GM19438 (cell line): ENCODE results near the gene GRK4.
"Not testable (repeated sequence)": the region's sequence is repeated elsewhere in the genome, so short reads cannot be mapped to it uniquely, and the experiment has no call there.

Experiments used
- ATAC-seq: cut with Tn5 transposase; IDR thresholded peaks from one replicate; pipeline ENCODE4 v1.9.1; 2021; ENCODE audit warnings: low read depth; ENCODE audit not compliant: unreplicated experiment

Gene GRK4

DNA sequence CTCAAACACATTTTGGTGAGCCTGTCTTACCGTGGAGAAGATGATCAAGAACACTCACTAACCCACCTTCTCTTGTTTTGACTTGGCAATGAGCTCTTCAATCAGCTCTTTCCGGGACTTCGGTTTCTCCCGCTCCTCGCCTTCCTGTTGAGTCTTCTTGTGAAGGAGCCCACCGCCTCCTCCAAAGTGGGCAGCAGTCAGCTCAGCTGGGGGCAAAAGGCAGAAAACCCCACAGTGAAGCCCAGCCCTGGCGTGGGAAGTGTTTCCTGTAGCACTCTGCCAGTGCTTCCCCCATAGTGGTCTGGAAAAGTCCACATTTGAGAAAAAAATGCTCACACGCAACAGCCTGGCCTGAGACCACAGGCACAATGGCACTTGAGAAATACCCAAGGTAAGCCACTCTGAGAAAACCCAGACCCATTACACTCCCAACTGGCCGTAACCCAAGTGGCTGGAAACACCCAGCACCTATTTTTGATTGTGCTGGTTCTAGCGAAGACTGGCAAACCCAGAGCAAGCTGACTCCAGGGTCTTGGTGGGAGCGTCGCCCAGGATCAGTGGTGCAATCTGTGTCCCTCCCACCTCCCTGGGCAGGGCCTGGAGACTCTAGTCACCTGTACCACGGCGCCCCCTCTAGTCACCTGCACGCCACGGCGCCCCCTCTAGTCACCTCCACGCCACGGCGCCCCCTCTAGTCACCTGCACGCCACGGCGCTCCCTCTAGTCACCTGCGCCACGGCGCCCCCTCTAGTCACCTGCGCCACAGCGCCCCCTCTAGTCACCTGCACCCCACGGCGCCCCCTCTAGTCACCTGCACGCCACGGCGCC, 8.8 kb upstream of the GRK4 start:
- no peak for ATAC-seq

DNA sequence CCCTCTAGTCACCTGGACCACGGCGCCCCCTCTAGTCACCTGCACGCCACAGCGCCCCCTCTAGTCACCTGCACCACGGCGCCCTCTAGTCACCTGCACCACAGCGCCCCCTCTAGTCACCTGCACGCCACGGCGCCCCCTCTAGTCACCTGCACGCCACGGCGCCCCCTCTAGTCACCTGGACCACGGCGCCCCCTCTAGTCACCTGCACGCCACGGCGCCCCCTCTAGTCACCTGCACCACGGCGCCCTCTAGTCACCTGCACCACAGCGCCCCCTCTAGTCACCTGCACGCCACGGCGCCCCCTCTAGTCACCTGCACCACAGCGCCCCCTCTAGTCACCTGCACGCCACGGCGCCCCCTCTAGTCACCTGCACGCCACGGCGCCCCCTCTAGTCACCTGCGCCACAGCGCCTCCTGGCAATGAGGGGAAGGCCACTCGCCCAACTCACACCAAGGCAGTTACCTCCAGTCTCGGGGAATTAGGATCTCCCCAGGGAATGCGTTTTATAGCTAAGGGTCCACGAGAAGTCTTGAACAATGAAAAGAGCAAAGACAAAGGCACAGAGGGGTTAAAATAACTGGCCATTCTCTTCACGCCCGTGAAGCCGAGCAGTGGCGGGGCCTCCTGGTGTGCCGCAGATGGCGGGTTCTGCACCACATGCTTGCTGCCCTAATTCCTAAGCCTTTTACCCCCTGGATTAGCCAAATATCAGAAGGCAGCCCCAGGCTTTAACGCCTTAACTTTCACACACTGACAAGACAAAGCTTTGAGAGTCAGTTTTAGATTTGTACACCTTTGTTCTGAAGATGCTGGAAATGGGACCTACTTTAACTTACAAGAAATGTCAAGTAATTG, 8.0 kb upstream of the GRK4 start:
- ATAC-seq: not testable (repeated sequence)

DNA sequence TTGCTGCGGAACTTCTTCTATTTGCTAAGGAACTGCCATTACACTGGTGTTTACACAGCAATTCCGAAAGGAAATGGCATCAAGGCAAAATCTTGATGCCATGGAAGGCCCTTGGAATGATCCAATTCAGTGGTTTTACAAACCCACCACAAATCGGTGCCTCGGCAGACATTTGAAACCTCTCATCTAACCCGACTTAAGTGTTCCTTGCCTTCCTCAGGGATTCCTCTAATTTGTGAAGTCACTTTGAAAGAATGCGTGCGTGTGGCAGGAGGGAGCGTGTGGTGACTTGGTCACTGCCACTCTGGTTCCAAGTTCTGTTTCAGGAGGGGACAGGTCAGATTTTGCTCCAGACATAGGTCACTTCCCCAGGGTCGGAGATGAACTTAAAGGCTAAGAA, 4.9 kb upstream of the GRK4 start:
- ATAC-seq: no peak

GRCh38 chr4:2960450-2960849, 2.9 kb upstream of the GRK4 start:
- ATAC-seq: not testable (repeated sequence)

- no peak for ATAC-seq
Measured at GRCh38 chr4:2961421-2961810, 2.0 kb upstream of the GRK4 start.

DNA sequence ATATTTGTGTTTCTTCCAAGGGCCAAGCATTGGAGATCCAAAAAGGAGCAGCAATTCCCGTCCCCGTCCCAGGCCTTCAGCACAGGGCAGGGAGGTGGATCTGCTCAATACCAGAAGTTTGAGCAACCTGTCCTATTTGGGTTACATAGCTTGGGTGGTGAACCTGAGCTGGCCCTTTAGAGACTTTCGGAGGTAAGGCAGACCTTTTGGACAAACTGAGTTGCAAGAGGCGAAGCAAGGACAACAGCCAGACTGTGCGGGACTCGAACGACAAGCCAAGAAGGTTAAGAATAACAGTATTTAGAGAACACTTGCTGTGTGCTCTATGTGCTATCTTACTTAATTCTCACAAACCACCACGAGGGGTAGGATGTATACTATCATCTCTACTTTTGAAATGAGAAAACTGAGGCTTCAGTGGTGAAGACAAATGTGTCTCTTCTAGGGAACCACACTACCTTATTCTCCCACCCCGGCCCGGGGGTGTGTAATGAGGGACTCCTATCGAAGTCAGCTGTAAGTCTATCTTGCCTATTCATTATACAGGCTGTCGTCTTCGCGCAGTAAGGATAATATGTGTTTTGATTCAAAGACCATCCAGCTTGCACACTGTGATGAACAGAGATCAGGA, 1.4 kb upstream of the GRK4 start:
- ATAC-seq: no peak

DNA sequence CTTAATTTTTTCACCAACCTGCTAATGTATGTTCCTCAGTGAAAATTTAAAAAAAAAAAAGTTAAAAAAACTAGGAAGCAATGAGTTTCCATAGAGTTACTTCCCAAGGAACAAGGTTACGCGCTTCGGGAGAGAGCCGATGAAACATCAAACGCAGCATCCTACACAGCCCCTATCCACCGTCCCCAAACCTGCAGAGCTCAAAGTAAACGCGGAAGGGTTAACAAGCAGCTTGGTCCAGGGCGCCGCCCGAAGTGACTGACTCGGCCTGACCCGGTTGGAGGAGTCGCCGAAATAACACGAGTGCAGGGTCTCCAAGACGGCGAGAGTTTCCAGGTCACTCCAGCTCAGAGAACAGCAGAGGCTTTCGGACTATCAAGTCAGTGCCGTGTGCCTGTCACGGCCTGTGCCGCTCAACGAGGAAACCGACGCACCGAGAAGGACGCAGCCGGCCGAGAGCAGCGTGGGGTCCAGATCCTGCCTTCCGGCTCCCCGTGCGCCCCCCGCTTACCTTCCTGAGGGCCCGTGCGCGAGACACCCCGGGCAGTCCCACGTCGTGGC, 677 bp upstream of the GRK4 start:
- peak; percentile 18 for ATAC-seq

GRCh38 chr4:2963966-2964471, 648 bp downstream of the GRK4 start:
- ATAC-seq: peak; percentile 31

DNA sequence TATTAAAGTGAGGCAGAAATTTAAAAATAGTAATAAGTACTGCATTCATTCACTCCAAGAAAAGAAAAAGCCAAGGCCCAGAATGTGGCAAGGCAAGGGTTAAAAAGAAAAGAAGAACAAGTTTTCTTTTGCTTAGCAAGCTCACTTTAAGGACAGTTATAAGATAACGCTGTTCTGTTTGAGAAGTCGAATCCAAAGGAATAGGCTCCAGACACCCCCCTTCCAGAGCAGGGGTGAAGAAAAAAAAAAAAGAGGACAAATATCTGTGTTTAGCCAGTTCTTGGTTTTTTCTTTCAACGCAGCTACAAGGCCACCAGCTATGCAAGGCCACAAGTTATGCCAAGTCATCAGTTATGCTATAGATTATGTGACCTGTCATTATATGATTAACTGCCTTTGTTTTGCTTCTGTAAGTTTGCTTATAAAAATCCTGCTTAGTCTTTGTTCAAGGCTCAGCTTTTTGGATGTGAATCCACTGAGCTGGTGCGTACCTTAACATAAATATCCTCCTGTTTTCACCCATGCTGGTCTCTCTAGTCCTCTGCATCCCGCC, 1.4 kb downstream of the GRK4 start:
- ATAC-seq: no peak

GRCh38 chr4:2965262-2965661, 1.9 kb downstream of the GRK4 start:
- ATAC-seq: no peak

DNA sequence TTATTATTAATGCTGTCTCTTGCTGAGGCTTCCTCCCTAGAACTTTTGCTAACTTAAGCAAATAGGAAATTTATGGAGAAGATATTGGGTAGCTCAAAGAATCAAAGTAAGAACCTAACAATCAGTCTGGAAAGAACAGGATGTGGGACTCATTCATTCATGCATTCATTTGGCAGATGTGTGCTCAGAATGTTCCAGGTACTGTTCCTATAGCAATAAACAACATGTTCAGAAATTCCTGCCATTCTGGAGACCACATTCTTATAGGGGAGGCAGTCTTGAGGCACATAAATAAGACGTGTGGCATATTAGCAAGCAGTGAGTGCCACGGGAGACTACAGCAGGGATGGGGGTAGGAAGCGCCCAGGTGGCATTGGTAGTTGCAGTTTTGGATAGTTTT, 5.0 kb downstream of the GRK4 start:
- no peak for ATAC-seq

- no peak for ATAC-seq
Measured at GRCh38 chr4:2971275-2971674, 7.9 kb downstream of the GRK4 start.

GRCh38 chr4:2977211-2978088, 14.1 kb downstream of the GRK4 start:
- no peak for ATAC-seq

- ATAC-seq: no peak
Measured at GRCh38 chr4:2981256-2981819, 18.0 kb downstream of the GRK4 start.

- no peak for ATAC-seq
Measured at GRCh38 chr4:2982012-2982411, 18.6 kb downstream of the GRK4 start.

DNA sequence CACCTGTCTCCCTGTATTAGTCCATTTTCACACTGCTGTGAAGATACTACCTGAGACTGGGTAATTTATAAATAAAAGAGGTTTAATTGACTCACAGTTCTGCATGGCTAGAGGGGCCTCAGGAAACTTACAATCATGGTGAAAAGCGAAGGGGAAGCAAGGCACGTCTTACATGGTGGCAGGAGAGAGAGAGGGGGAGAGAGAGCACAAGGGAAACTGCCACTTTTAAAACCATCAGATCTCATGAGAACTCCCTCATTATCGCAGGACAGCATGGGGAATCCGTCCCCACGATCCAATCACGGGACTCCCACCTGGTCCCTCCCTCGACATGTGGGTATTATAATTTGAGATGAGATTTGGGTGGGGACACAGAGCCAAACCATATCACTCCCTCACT, 20.3 kb downstream of the GRK4 start:
- not testable (repeated sequence) for ATAC-seq

- no peak for ATAC-seq
Measured at GRCh38 chr4:2991243-2991642, 27.9 kb downstream of the GRK4 start.

DNA sequence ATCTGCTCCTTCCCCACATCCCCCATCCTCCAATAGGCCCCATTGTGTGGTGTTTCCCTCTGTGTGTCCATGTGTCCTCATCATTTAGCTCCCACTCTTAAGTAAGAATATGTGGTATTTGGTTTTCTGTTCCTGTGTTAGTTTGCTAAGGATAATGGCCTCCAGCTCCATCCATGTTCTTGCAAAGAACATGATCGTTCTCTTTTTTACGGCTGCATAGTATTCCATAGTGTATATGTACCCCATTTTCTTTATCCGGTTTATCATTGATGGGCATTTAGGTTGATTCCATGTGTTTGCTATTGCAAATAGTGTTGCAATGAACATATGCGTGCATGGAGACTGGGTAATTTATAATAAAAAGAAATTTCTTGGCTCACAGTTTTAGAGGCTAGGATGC, 31.5 kb downstream of the GRK4 start:
- ATAC-seq: no peak

- no peak for ATAC-seq
Measured at GRCh38 chr4:2995546-2996265, 32.3 kb downstream of the GRK4 start.
